Measurements from ENCODE around the gene PXDN. TPM values are rescaled to one million over a fixed set of nuclear protein-coding genes. Genes with fewer than 3 reads are reported as not detected.

Gene PXDN
- total and polyA plus RNA-seq, 2 of the 4 experiments (the other 2 are of a cell fraction) = 153 to 332 TPM

- 73% methylated on average over 16 of the region's 27 CpGs; no CpG with 5 or more reads in 1 of the 2 experiments for WGBS, 2 experiments (ENCODE audit: extremely low coverage in 2 of 2, insufficient read length in 1 of 2)
- ChIA-PET CTCF (interaction anchor here (1.2 kb wide), 1 partner anchor 162 kb away, joined by 3 read pairs; no protein-coding TSS in a partner anchor), POLR2A (ENCODE audit: unreplicated experiment) (no interaction called here)
- Histone ChIP-seq H3K4me1 (ENCODE audit: control insufficient read depth, insufficient read depth, low read length) (peaks cover 12% of the 10 kb centered on the region), H3K14ac (replicated peaks; ENCODE audit: low read depth, low read length) (0 out of 2 replicates have a peak overlapping the region, but pooled peaks have one; percentile 52), H3K4ac (ENCODE audit: low read depth, low read length) (peak overlapping the region; percentile 78), H4K5ac (ENCODE audit: low read depth, low read length) (no peak overlapping the region), H2BK15ac (ENCODE audit: low read depth, low read length) (no peak overlapping the region; the same call in 2 of the 3 replicates), H2BK20ac (ENCODE audit: low read depth, low read length) (peak overlapping the region; percentile 70; the same call in 1 of the 2 replicates), H3K9me3 (ENCODE audit: control insufficient read depth, insufficient read depth, low read length) (0 out of 2 replicates have a peak, but pooled peaks cover 2% of the 10 kb centered on the region), H3K9me1 (ENCODE audit: insufficient read depth, low read length) (peaks cover 7% of the 10 kb centered on the region; the same call in 1 of the 2 replicates), H3K79me1 (ENCODE audit: low read depth in 1 of 2, low read length in 2 of 2) (0 out of 4 replicates have a peak, but pooled peaks cover 0 to 3% of the 10 kb centered on the region in 2 experiments), H3K27ac (ENCODE audit: insufficient read depth, low read length) (no peak overlapping the region), H3K18ac (ENCODE audit: low read depth, low read length) (no peak overlapping the region), H3K23ac (ENCODE audit: low read depth, low read length) (no peak overlapping the region), H3K36me3 (ENCODE audit: control insufficient read depth, insufficient read depth, low read length) (no peaks in the 10 kb centered on the region), H2AK5ac (ENCODE audit: low read depth, low read length) (peak overlapping the region; percentile 54), H2BK5ac (ENCODE audit: low read depth, low read length, poor library complexity, severe bottlenecking) (peak overlapping the region; percentile 8), H3K4me2 (ENCODE audit: low read depth, low read length) (no peak overlapping the region), H3K27me3 (ENCODE audit: control insufficient read depth, insufficient read depth, low read length) (peaks cover 9% of the 10 kb centered on the region; the same call in 1 of the 2 replicates), H3K4me3 (ENCODE audit: insufficient read depth, low read depth, low read length) (no peak overlapping the region), H4K8ac (ENCODE audit: low read depth in 2 of 2, low read length in 2 of 2) (peak overlapping the region in 1 of 2 experiments; percentile 59; a peak in 1 of 4 replicates), H2BK120ac (ENCODE audit: low read depth, low read length) (peak overlapping the region; percentile 83), H3K56ac (ENCODE audit: extremely low read depth, insufficient read depth, low read length) (no peak overlapping the region), H4K20me1 (ENCODE audit: insufficient read depth, low read length) (peaks cover 5% of the 10 kb centered on the region; the same call in 1 of the 2 replicates), H3K9ac (ENCODE audit: low read depth, low read length) (no peak overlapping the region), H2AFZ (replicated peaks; ENCODE audit: low read length, poor library complexity) (peak overlapping the region; percentile 68), H2AK9ac (replicated peaks; ENCODE audit: low read depth, low read length, poor library complexity) (peak overlapping the region; percentile 37), H4K91ac (ENCODE audit: insufficient read depth, low read depth, low read length) (peak overlapping the region; percentile 31)
- no peak for DNase-seq
- in situ Hi-C loops (cut with MboI; ENCODE audit: low sequenced_read_pairs) (loop anchor here (25.0 kb wide), 1 partner anchor 174 kb away; no protein-coding TSS in a partner anchor), intact Hi-C loops (cut with micrococcal nuclease) (no loop called here), dilution Hi-C loops (cut with HindIII; ENCODE audit: low sequenced_read_pairs, unreplicated experiment) (no loop called here)
- ATAC-seq (ENCODE audit: low read depth) = no peak
- no TSS peak for BruUV-seq (replicated peaks)
- no peak for TF ChIP-seq RCOR1 (IDR thresholded peaks at IDR 0.05; ENCODE audit: insufficient replicate concordance, low read length)
- TF ChIP-seq USF2 (IDR thresholded peaks at IDR 0.05; ENCODE audit: low read depth, low read length) = no peak
- TF ChIP-seq ELK1 (IDR thresholded peaks at IDR 0.05; ENCODE audit: borderline replicate concordance, low read depth, low read length) = no peak
- no peak for TF ChIP-seq CTCF (conservative IDR thresholded peaks at IDR 0.05; ENCODE audit: low read depth, low read length)
- no peak for TF ChIP-seq MXI1 (IDR thresholded peaks at IDR 0.05; ENCODE audit: borderline replicate concordance, low read depth, low read length)
- no peak for TF ChIP-seq RAD21 (IDR thresholded peaks at IDR 0.05; ENCODE audit: low read length)
- no peak for TF ChIP-seq POLR2A (IDR thresholded peaks at IDR 0.05; ENCODE audit: low read depth, low read length)
- TF ChIP-seq CEBPB (IDR thresholded peaks at IDR 0.05; ENCODE audit: low read depth, low read length) = no peak
- TF ChIP-seq RFX5 (IDR thresholded peaks at IDR 0.05; ENCODE audit: low read depth, low read length) = no peak
- TF ChIP-seq FOS (IDR thresholded peaks at IDR 0.05; ENCODE audit: low read depth, low read length) = no peak
- no peak for TF ChIP-seq NFE2L2 (IDR thresholded peaks at IDR 0.05; ENCODE audit: low read depth, low read length)
- TF ChIP-seq MAZ (IDR thresholded peaks at IDR 0.05; ENCODE audit: borderline replicate concordance, low read depth, low read length) = no peak
- TF ChIP-seq SMC3 (IDR thresholded peaks at IDR 0.05; ENCODE audit: low read depth, low read length) = no peak
These were observed 156.0 kb downstream of the PXDN start for GRCh38 chr2:1588051-1588977.
